ENCODE data around the gene HPD.
A peak's percentile ranks its signal among the peaks of the same experiment; 100 is the strongest.

HPD gene

DNA sequence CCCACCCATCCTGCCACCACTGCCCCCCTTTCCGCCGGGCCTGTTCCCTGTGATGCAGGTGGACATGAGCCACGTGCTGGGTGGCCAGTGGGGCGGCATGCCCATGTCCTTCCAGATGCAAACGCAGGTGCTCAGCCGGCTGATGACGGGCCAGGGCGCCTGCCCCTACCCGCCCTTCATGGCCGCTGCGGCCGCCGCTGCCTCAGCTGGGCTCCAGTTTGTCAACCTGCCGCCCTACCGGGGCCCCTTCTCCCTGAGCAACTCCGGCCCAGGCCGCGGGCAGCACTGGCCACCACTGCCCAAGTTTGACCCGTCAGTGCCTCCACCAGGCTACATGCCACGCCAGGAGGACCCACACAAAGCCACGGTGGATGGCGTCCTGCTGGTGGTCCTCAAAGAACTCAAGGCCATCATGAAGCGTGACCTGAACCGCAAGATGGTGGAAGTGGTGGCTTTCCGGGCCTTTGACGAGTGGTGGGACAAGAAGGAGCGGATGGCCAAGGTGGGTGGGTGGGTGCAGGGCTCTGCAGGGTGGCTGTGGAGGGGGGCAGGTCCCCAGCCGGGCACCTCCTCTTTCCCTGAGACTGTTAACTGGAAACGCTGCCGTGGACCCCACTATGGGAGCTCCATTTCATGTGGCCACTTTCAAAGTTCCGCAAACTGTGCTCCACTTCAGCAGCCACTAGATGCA lies 44.1 kb downstream of the HPD start:
- Mint-ChIP-seq H3K4me3 (no peak overlapping the region), H3K27me3 (ENCODE audit: low read depth) (no peaks in the 10 kb centered on the region), H3K4me1 (ENCODE audit: low read depth) (peaks cover 25% of the 10 kb centered on the region), H3K27ac (no peak overlapping the region), H3K9me3 (no peaks in the 10 kb centered on the region), H3K36me3 (ENCODE audit: low read depth) (peaks cover 63% of the 10 kb centered on the region)
- DNase-seq (ENCODE audit: low spot score) = no peak

DNA sequence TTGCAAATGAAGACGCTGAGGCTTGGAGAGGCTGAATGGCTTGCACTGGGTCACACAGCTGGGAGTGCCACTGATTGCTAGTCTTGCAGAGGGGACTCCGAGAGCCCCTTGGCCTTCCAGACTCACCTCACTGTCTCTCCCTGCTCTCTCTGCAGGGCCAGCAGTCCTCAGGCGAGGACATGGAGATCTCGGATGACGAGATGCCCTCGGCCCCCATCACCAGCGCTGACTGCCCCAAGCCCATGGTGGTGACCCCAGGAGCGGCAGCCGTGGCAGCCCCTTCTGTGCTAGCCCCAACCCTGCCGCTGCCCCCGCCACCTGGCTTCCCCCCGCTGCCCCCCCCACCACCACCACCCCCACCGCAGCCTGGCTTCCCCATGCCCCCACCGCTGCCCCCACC lies 44.7 kb downstream of the HPD start:
- H3K27ac Mint-ChIP-seq = no peak overlapping the region
- peaks cover 29% of the 10 kb centered on the region for H3K4me1 Mint-ChIP-seq (ENCODE audit: low read depth)
- no peak for DNase-seq (ENCODE audit: low spot score)
- no peaks in the 10 kb centered on the region for H3K27me3 Mint-ChIP-seq (ENCODE audit: low read depth)
- H3K9me3 Mint-ChIP-seq = no peaks in the 10 kb centered on the region
- no peak overlapping the region for H3K4me3 Mint-ChIP-seq
- H3K36me3 Mint-ChIP-seq (ENCODE audit: low read depth) = peaks cover 64% of the 10 kb centered on the region

DNA sequence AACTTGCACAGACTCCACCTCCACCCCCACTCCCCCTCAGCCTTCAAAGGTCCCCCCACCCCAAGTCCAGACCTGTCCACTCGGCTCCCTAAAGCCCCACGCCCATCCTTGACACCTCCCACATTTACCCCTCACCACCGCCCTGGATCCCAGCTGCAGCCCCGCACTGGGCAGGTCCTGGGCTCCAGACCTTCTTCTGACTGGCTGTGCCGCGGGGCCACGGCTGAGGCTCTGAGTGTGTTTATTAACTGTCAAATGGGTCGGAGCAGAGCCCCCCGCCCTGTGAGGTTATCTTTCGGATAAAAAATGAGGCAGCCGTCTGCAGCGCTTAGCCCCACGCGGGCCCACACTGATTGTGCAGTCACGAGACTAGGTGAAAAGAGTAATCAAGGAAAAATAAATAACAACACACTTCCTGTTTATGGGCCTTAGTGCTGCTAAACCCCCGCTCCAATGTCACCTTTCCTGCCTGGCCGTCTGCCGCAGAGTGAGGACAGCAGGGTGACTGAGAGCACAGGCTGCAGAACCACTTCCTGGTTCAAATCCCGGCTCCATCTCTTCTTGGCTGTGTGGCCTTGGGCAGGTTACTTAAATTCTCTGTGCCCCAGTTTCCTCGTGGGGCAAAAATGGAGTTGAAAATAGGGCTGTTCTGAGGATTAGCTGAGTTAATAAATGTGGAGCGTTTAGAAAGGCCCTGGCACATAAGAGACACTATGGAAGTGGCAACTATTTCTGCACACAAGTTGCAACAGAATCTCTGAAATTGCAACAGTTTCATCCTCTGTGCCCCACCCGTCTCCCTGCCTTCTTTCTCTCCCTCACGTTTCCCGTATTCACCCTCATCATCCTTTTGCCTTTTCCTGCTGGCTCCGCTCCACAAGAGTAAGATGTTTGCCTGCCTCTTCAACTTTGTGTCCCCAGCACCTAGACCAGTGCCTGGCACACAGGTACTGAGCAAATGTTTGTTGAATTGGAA lies 45.5 kb downstream of the HPD start:
- H3K4me1 Mint-ChIP-seq (ENCODE audit: low read depth) = peaks cover 29% of the 10 kb centered on the region
- H3K9me3 Mint-ChIP-seq = no peaks in the 10 kb centered on the region
- DNase-seq (ENCODE audit: low spot score) = no peak
- H3K4me3 Mint-ChIP-seq = peak overlapping the region; percentile 78
- no peaks in the 10 kb centered on the region for H3K27me3 Mint-ChIP-seq (ENCODE audit: low read depth)
- H3K27ac Mint-ChIP-seq = peak overlapping the region; percentile 43
- H3K36me3 Mint-ChIP-seq (ENCODE audit: low read depth) = peaks cover 67% of the 10 kb centered on the region

DNA sequence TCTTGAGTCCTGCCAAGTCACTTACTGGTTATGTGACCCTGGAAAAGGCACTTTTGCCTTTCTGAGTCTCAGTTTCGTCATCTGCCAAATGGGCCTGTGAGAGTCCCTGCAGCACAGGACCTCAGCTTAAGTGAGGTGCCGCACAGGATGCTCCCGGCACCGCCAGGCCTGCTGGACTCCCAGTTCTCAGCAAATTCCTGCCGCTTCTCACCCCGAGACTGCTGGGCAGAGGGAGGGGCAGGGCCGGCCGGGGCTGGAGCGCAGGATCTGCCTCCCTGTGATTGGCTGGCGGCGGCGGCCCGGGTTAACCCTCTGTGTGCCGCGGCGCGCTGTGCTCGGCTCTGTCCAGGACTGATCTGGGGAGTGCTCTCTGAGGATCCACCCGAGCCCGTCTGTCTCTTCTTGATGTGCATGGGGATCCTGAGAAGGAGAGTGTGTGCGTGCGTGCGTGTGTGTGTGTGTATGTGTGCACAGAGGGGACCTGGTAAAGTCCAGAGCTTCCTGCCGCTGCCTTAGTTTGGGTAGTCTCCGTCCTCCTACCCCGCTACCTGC lies 46.3 kb downstream of the HPD start:
- DNase-seq (ENCODE audit: low spot score) = no peak
- Mint-ChIP-seq H3K36me3 (ENCODE audit: low read depth) (peaks cover 59% of the 10 kb centered on the region), H3K4me3 (peak overlapping the region; percentile 78), H3K27ac (no peak overlapping the region), H3K27me3 (ENCODE audit: low read depth) (no peaks in the 10 kb centered on the region), H3K4me1 (ENCODE audit: low read depth) (peaks cover 31% of the 10 kb centered on the region), H3K9me3 (no peaks in the 10 kb centered on the region)

DNA sequence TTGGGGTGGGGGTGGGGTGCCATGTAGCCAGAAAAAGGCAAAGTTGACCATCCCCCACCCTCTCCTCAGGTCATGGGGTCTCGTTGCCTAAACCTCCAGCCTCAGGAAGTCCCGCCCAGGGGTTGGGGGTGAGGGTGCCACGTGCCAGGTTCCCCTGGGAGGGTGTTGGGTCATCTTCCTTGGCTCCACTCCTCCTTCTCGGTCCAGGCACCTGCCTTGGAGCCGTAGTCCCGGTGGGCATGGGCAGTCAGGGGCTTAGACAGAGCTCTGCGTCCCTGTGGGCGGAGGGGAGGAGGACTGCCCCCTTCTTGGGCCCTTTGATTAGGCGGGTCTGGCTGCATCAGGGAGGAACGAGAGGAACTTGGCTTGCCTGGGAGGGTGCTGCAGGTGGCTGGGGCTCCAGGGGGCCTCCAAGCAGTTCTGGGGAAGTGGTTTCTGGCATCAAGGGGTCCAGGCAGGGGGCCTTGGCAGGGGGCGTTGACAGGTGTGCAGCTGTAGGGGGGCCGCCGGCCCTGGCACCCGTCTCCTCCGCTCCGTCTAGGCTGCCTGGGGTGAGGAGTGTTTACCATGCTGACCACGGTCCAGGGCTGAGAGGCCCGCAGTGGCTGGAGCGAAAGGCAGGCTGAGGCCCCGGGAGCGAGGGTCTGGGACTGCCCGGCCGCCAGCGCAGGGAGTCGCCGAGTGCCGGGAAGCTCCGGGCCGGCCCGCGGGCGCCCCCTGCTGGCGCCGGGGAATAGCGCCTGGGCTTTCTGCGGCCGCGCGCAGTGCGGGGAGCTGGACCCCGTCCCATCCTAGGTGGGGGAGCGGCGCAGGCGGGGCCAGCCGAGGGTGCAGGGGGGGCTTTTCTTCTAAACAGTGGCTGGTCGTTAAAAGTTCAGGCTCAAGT lies 47.0 kb downstream of the HPD start:
- Mint-ChIP-seq H3K27me3 (ENCODE audit: low read depth) (no peaks in the 10 kb centered on the region), H3K4me1 (ENCODE audit: low read depth) (peaks cover 31% of the 10 kb centered on the region), H3K9me3 (no peaks in the 10 kb centered on the region), H3K36me3 (ENCODE audit: low read depth) (peaks cover 58% of the 10 kb centered on the region), H3K4me3 (peak overlapping the region; percentile 78), H3K27ac (no peak overlapping the region)
- DNase-seq (ENCODE audit: low spot score) = peak; percentile 71

DNA sequence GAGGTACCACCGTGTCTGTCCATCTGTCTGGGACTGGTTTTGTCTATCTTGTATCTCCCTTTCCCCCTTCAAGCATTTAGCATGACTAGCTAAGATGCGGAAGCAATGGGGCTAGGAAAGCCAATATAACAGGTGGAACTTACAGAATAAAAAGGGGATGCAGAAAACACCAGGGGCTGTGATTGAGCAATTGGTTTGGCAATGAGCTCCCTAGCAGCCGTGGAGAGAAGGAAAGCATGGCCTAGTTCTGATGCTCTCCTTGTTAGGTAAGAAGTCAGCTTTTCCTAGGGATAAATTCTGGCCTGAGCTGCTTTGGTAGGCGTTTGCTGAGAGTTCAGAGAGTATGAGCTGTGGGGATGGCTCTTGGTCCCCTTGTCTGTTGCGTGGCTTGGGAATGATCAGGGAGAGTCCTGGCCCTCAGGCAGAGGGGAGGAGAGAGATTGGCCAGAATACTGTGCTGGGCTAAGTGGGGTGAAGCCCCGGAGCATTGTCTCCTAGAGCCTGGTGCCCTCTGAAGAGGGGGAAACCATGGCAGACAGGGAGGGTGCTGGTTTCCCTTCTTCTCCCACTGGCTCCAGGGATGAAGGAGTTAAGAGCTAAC lies 47.7 kb downstream of the HPD start:
- Mint-ChIP-seq H3K27me3 (ENCODE audit: low read depth) (no peaks in the 10 kb centered on the region), H3K36me3 (ENCODE audit: low read depth) (peaks cover 58% of the 10 kb centered on the region), H3K4me1 (ENCODE audit: low read depth) (peaks cover 37% of the 10 kb centered on the region), H3K27ac (peak overlapping the region; percentile 7), H3K9me3 (no peaks in the 10 kb centered on the region), H3K4me3 (peak overlapping the region; percentile 78)
- DNase-seq (ENCODE audit: low spot score) = no peak

DNA sequence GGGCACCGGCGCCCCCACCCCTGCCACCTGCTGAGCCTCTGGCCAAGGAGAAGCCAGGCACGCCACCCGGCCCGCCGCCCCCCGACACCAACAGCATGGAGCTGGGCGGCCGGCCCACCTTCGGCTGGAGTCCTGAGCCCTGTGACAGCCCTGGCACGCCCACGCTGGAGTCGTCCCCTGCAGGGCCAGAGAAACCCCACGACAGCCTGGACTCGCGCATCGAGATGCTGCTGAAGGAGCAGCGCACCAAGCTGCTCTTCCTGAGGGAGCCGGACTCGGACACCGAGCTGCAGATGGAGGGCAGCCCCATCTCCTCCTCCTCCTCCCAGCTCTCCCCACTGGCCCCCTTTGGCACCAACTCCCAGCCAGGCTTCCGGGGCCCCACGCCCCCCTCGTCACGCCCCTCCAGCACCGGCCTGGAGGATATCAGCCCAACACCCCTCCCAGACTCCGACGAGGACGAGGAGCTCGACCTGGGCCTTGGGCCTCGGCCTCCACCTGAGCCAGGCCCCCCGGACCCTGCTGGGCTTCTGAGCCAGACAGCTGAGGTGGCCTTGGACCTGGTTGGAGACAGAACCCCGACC lies 48.3 kb downstream of the HPD start:
- Mint-ChIP-seq H3K27ac (no peak overlapping the region), H3K4me1 (ENCODE audit: low read depth) (peaks cover 37% of the 10 kb centered on the region), H3K27me3 (ENCODE audit: low read depth) (no peaks in the 10 kb centered on the region), H3K36me3 (ENCODE audit: low read depth) (peaks cover 58% of the 10 kb centered on the region), H3K9me3 (no peaks in the 10 kb centered on the region), H3K4me3 (peak overlapping the region; percentile 78)
- DNase-seq (ENCODE audit: low spot score) = no peak

DNA sequence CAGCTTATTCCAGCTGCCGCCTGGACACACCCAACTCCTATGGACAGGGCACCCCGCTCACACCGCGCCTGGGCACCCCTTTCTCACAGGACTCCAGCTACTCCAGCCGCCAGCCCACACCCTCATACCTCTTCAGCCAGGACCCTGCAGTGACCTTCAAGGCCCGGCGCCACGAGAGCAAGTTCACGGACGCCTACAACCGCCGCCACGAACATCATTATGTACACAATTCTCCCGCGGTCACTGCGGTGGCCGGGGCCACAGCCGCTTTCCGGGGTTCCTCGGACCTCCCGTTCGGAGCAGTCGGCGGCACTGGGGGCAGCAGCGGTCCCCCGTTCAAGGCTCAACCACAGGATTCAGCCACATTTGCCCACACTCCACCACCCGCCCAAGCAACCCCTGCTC lies 48.9 kb downstream of the HPD start:
- H3K9me3 Mint-ChIP-seq = no peaks in the 10 kb centered on the region
- H3K36me3 Mint-ChIP-seq (ENCODE audit: low read depth) = peaks cover 56% of the 10 kb centered on the region
- H3K4me1 Mint-ChIP-seq (ENCODE audit: low read depth) = peaks cover 37% of the 10 kb centered on the region
- DNase-seq (ENCODE audit: low spot score) = no peak
- no peak overlapping the region for H3K27ac Mint-ChIP-seq
- peak overlapping the region; percentile 21 for H3K4me3 Mint-ChIP-seq
- H3K27me3 Mint-ChIP-seq (ENCODE audit: low read depth) = no peaks in the 10 kb centered on the region

DNA sequence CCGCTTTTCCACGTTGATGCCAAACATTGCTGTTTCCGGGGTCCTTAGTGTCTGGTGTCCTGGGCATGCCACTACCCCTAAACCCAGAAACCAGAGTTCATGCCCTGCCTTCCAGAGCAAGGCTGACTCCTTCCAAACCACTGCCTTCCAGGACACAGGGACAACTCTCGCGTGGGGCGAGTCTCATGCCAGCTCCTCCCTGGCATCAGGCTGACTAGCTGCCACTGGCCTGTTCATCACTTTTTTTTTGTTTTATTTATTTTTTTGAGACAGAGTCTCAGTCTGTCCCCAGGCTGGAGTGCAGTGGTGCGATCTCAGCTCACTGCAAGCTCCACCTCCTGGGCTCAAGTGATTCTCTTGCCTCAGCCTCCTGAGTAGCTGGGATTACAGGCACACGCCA lies 50.0 kb downstream of the HPD start:
- Mint-ChIP-seq H3K9me3 (no peaks in the 10 kb centered on the region), H3K36me3 (ENCODE audit: low read depth) (peaks cover 52% of the 10 kb centered on the region), H3K27ac (no peak overlapping the region), H3K4me3 (no peak overlapping the region), H3K27me3 (ENCODE audit: low read depth) (no peaks in the 10 kb centered on the region), H3K4me1 (ENCODE audit: low read depth) (peaks cover 36% of the 10 kb centered on the region)
- DNase-seq (ENCODE audit: low spot score) = no peak

DNA sequence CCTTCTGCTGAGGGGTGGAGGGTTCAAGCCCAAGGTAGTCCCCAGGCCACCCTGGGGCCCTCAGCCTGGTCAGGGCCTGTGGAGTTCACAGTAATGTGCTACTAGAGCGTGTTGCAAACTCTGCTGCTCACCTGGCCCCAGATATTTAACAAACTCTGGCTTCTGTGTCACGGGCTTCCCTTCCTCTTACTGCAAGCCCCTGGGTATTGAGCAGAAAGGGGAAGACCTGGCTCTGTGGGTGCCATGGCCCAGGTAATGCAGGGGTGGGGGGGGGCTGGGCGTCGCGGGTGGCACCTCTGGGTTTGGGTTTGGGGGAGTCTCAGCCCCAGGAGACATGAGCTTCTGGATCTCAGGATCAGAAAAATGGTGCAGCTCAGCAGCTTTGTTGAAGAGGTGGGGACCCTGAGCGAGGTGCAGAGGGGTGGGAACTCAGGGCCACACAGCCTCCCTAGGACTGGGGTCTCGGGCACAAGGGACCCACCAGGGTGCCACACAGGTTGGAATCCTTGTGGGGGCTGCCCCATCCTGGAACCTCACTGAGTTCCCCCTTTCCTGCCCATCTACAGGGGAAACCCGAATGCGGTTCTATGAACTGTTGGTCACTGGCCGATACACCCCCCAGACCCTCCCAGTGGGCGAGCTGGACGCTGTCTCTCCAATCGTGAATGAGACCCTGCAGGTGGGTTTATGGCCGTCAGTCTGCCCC lies 50.9 kb downstream of the HPD start:
- no peaks in the 10 kb centered on the region for H3K9me3 Mint-ChIP-seq
- H3K27me3 Mint-ChIP-seq (ENCODE audit: low read depth) = no peaks in the 10 kb centered on the region
- H3K27ac Mint-ChIP-seq = no peak overlapping the region
- peak overlapping the region; percentile 15 for H3K4me3 Mint-ChIP-seq
- H3K36me3 Mint-ChIP-seq (ENCODE audit: low read depth) = peaks cover 44% of the 10 kb centered on the region
- peaks cover 32% of the 10 kb centered on the region for H3K4me1 Mint-ChIP-seq (ENCODE audit: low read depth)
- DNase-seq (ENCODE audit: low spot score) = no peak

DNA sequence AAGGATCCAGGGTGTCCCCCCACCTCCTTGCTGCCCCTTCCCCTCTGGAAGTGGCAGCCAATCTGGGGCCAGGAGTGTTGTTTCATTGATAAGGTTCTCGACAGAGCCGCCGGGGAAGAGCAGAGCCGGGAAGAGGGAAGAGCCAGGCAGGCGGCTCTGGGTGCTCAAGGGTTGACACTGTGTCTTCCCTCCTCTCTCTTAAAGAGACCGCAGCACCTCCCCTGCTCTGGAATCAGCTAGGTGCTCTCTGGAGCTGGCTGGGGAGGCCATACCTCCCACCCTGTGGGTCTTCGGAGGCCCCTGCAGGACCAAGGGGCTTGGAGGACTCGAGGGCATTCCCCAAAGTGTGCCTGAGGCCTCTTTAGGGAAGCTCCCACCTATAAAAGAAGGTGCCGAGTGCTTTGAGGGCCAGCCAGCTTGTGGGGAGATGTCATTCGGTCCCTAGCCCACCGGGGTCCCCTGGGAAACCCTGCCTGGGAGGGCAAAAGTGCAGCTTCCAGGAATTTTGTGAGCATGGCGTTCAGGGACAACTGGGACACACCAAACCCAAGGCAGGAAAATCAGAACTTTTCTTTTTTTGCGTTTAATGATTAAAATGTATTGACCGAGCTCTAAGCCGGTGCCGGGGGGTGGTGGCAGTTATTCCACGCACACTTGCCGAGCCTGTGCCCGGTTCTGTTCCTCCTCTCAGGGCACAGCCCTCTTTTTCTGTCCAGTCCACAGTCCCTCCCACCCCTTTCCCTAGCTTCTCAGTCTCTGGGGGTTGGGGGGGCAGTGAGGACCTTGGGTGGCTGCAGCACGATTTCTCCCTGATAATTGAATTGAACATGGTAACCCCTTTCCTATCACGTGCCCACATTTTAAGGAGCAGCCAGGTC lies 51.9 kb downstream of the HPD start:
- H3K27ac Mint-ChIP-seq = peak overlapping the region; percentile 87
- no peak for DNase-seq (ENCODE audit: low spot score)
- H3K9me3 Mint-ChIP-seq = no peaks in the 10 kb centered on the region
- peak overlapping the region; percentile 98 for H3K4me3 Mint-ChIP-seq
- H3K27me3 Mint-ChIP-seq (ENCODE audit: low read depth) = no peaks in the 10 kb centered on the region
- H3K4me1 Mint-ChIP-seq (ENCODE audit: low read depth) = peaks cover 31% of the 10 kb centered on the region
- H3K36me3 Mint-ChIP-seq (ENCODE audit: low read depth) = peaks cover 43% of the 10 kb centered on the region
